ENCODE results near the gene RNF40.

- TF ChIP-seq, protein P1, sequence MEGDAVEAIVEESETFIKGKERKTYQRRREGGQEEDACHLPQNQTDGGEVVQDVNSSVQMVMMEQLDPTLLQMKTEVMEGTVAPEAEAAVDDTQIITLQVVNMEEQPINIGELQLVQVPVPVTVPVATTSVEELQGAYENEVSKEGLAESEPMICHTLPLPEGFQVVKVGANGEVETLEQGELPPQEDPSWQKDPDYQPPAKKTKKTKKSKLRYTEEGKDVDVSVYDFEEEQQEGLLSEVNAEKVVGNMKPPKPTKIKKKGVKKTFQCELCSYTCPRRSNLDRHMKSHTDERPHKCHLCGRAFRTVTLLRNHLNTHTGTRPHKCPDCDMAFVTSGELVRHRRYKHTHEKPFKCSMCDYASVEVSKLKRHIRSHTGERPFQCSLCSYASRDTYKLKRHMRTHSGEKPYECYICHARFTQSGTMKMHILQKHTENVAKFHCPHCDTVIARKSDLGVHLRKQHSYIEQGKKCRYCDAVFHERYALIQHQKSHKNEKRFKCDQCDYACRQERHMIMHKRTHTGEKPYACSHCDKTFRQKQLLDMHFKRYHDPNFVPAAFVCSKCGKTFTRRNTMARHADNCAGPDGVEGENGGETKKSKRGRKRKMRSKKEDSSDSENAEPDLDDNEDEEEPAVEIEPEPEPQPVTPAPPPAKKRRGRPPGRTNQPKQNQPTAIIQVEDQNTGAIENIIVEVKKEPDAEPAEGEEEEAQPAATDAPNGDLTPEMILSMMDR (IDR thresholded peaks at IDR 0.05 in 8 of 11, conservative IDR thresholded peaks at IDR 0.05 in 3 of 11): no peak
- TF ChIP-seq POLR2A (IDR thresholded peaks at IDR 0.05): no peak
- no peak for TF ChIP-seq POLR2AphosphoS5 (IDR thresholded peaks at IDR 0.05)
These were observed 58.9 kb downstream of the RNF40 start for GRCh38 chr16:30820952-30821421.
